Uterus (tissue), 2 donors: ENCODE data around the gene MAP2K7.

Experiments used
- POLR2A ChIP-seq, 2 donors: fragments of 450-650 bp; IDR thresholded peaks; one replicate each; pipeline ENCODE4 v1.6.1; 2016; ENCODE audit warnings: antibody characterized with exemption in 2 of 2, mild to moderate bottlenecking in 1 of 2, moderate library complexity in 1 of 2
- TF ChIP-seq, protein P1 (sequence below), 4 experiments: fragments of 200-600 bp in 2 of 4; fragments of 450-650 bp in 2 of 4; sonication (generic) in 2 of 4; IDR thresholded peaks; one replicate each; pipeline ENCODE4 v1.5.1; 2016 to 2019; ENCODE audit warnings: antibody characterized with exemption in 4 of 4, mild to moderate bottlenecking in 2 of 4, moderate library complexity in 1 of 4

DNA sequence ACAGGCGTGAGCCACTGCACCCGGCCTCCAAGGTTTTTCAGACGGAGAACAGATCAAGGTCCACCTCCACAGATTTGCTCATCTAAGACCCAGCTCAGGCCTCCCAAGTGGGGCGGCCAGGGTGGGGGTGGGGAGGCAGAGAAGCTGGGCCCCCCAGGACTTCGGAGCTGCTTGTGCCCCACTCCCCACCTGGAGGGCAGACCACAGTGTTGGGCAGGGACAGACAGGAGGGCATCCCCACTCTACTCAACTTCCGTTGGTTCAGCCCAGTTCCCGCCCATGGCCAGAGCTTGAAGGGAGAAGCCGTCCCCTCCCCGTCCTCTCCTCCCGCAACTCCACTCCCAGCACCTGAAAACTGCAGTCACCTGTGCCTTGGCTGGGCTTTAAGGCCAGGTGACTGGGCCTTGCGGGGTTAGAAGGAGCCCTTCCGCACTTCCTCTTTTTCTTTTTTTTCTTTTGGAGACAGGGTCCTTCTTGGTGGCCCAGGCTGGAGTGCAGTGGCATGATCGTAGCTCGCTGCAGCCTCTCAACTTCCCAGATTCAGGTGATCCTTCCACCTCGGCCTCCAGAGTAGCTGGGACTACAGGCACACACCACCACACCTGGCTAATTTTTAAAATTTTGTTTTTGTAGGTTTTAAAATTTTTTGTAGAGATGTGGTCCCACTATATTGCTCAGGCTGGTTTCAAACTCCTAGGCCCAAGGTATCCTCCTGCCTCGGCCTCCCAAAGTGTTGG lies 16.1 kb upstream of the MAP2K7 start:
- TF ChIP-seq, protein P1, sequence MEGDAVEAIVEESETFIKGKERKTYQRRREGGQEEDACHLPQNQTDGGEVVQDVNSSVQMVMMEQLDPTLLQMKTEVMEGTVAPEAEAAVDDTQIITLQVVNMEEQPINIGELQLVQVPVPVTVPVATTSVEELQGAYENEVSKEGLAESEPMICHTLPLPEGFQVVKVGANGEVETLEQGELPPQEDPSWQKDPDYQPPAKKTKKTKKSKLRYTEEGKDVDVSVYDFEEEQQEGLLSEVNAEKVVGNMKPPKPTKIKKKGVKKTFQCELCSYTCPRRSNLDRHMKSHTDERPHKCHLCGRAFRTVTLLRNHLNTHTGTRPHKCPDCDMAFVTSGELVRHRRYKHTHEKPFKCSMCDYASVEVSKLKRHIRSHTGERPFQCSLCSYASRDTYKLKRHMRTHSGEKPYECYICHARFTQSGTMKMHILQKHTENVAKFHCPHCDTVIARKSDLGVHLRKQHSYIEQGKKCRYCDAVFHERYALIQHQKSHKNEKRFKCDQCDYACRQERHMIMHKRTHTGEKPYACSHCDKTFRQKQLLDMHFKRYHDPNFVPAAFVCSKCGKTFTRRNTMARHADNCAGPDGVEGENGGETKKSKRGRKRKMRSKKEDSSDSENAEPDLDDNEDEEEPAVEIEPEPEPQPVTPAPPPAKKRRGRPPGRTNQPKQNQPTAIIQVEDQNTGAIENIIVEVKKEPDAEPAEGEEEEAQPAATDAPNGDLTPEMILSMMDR (IDR thresholded peaks at IDR 0.05) = no peak
- TF ChIP-seq POLR2A (IDR thresholded peaks at IDR 0.05) = no peak
